CD4-positive, alpha-beta T cell treated with Interleukin-17A for 4 hours (primary cell): Measurements from ENCODE around the gene NRP1.

Experiments used
- DNase-seq: peaks from one replicate; pipeline ENCODE4 v3.0.0-alpha.2; 2020; ENCODE audit warnings: mixed read lengths

Gene NRP1

DNA sequence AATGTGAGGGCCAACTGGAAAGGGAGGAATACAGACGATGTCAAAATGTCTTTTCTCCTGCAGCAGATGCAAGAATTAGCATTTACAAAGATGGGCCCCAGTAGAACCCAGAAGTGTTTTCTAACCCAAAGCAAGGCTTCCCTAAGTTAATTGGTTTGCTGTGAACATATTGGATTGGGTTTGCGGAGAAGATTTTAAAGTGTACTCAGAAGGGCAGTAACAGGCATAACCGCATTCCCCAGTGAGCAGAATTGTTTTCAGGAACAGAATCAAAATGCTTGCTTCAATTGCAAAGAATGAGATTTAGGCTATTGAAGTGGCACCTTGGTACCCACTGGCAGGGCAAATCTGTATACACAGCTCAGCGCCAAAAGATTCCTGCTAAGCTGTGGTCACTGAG is 78.0 kb downstream of the NRP1 start:
- no peak for DNase-seq

DNA sequence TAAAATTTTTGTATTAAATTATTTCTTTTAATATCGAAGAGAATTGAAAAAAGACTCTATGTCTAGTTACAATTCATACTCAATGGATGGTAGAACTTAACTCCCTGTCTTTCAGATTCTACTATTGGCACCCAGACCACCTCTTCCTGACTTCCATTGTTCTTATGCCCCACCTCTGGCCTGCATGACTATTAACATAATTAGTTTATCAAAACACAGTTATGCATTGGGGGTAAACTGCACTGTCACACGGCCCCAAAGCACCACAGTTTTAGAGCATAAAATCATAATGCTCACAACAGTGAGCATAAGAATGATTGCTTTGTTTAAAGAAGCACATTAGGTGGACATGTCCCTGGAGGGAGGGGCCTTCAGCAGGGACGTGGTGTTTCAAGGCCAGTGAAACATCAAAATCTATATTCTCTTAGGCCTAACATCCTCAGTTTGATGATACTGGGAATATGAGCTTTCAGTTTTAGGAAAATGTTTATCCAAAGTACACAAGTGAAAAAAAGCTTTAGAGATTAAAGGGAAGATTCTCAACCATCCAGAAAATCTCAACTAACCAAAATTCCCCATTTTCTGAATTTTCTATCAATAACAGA is 79.8 kb downstream of the NRP1 start:
- DNase-seq: no peak

DNA sequence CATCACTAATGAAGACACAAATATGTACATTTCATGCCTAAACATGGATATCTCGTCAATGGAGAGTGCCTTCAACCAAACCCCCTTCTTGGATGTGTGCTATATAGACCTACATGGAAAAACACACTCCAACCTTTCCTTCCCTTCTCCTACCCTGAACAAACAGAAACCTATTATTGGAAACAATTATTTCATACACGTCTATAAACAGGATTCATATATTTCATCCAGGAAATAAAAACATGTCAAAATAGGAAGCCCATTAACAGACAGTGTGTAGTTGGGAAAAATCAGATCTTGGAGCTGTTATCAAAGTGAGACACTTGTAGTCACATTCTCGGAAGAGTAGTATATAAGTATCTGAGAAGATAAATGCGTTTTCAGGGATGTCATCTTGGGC is 81.1 kb downstream of the NRP1 start:
- DNase-seq: no peak

DNA sequence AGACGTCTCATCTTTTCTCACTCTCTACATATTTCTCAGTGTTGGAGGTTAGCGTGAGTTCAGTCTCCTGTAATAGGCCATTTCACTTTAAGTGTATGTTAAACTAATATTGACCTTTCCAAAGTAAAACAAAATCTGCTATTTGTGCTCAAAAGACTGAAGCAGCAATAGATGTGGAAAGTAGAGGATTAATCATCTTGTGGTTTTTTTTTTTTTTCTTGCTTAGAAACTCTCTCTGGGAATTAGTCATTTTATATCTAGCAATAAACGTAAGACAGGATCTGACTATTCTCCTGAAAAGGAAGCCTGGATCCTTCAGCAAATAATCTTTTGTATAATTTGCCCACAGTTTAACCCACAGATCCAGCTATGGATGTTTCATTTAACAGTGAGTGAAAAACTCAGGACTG is 81.7 kb downstream of the NRP1 start:
- no peak for DNase-seq

DNA sequence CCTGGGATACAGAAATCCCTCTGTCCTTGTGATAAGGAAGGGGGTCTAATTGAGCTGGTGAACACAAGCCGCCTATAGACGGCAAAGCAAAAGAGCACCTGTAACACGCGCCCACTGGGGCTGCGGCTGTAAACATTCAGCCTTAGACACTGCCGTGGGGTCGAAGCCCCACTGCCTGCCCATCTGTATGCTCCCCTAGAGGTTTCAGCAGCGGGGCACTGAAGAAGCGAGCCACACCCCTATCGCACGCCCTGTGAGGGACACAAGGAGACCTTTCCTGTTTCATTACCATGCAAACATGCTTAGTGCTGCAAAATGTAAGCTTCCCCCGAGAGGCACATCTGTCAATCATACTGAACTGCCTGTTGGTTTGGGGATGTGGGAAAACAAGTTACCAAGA is 82.1 kb downstream of the NRP1 start:
- DNase-seq: no peak

DNA sequence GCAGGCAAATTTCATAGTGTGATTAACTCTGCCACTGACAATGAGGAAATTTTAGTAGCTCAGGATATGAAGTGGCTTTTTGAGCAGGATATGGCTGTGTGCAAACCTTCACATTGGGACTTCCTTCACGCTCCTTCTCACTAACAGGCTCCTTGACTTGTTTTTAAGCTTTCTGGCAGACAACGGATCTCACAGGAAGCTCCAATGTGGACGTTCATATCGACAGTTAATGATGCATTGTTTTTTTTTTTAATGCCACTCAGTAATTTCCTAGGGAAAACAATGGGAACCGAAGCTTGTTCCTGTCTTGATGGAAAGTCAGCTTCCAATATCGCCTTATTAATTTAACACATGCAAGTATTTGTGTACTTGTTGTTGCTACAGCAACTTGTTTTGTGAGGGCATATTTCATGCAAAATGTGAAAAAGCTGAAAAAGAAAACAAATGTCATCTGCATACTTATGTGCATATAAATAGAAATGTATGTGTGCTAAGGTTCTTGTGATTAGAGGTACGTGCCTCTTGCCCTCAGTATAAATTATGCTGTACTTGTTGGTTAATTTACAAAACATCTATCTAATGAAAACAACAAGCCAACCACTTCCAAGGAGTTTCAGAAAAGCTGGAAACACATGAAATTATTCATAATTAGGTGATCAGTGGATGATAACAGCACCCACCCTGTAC is 84.7 kb downstream of the NRP1 start:
- peak; percentile 18 for DNase-seq

DNA sequence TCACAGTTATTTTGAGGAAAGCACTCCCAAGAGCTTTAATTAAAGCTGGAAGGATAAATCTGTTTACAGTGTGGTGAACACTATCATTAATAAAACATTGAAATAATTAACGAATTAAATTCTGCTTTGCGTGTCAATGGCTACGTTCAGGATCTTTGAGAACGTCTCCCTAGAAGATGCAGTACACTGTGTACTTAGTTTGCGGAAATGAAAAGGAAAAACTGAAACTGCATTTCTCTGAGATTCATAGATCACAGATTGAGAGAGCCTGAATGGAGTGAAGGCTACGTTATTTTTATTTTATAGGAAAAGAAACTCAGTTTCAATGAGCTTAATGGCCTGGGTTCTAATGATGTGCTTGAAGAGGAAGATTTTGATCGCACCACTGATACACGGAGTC is 85.3 kb downstream of the NRP1 start:
- DNase-seq: no peak

DNA sequence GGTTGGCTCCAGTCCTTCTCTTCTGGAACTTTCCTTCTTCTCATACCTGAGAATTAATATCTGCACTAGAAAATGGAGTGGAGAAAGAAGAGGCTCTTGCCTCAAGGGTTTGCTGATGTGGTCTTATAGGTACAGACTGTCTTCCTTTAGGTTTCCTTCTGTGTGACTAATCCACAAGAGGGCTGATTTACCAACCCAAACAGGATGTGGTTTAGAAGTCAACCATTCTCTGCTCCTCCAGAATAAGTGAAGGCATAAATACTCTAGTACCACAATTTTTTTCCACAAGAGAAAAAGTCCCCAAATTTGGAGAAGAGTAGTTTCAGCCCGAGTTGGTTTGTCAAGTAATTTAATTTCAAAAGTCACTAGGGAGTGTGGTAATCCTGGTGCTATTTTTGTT is 85.8 kb downstream of the NRP1 start:
- DNase-seq: peak; percentile 26

DNA sequence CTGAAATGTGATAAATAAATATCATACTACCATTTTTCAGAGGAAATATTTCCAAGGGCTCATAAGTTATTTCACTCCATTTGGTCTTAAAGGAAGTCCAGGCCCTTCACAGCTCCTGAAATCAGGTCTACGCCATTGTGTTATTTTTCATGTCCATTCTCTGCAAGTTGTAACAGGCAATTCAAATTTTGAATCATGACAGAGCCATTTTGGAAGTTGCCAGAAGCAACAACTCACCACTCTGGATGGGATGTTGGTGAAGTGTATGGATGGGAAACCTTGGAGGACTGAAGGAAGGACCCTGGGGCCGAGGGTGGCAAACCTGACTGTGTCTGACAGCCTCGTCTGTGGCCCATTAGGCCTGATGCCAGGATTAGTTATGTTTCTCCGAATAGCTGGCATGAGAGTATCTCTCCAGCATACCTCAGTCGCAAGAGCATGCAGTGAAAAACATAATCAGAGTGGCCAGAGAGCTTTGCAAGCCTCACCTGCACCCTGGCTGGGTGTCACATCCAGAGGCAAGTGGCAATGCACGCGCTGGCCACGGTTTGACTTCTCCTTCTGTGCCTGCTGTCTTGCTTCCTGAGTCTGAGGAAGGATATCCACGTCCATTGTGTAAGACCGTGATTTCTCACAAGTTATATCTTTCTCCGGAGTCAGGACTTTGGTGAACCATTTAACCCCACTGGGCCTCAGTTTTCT is 87.1 kb downstream of the NRP1 start:
- DNase-seq: no peak

DNA sequence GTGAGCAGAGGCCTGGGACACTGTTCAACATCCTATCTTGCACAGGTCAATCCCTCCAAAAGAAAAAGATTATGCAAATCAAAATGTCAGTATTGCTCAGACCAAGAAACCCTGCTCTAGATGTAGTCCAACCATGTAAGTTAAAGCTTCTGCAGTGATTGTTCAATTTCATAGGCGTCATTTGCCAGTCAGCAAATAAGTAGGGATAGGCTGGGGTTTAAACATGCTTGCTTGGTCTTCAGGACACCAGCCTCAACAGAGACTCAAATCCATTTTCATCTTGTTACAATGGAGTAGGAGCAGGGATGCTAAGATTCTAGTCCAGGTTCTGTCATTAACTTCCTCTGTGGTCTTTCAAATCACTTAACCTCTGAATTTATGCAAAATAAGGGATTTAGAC is 89.1 kb downstream of the NRP1 start:
- no peak for DNase-seq

DNA sequence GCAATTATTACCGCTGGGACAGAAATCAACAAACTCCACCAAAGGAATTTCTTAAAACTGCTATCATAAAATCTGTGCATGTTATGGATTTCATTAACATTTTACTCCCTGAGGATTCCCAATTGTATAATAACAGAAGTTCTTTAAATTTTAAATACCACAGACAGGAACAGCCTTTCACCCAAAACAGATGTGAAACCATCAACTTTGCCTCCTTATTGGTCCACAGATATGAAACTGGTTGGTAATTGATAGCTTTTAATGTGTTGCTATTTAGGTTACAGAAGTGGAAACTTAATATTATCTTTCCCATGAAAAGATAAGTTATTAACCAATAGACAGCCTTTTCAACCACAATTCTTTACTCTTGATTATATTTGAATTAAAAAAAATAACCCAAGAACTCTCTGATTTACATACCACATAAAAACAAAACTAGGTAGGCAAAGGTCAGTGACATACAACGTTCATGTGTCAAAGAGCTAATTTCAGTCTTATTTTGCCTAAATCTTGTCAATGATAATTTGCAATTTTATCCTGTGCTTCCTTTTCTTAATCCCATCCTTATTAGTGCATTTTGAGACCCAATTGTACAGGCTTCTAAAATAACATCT is 90.0 kb downstream of the NRP1 start:
- no peak for DNase-seq

DNA sequence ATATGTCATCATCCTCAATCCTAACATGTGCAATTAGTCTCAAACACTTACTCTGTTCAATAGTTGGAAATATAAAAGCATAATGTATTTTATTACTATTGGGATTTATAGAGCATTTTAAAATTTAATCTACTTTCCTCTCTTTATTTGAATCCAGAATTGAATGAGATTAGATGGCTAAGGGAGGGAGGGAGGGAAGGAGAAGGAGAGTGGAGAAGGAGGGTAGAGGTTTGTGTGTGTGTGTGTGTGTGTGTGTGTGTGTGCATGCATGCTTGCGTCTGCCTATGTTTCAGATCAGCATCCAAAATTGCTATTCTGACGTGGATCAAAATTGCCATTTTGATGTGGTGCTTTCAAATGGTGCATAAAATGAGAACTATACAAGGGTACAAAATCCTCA is 90.8 kb downstream of the NRP1 start:
- DNase-seq: no peak

DNA sequence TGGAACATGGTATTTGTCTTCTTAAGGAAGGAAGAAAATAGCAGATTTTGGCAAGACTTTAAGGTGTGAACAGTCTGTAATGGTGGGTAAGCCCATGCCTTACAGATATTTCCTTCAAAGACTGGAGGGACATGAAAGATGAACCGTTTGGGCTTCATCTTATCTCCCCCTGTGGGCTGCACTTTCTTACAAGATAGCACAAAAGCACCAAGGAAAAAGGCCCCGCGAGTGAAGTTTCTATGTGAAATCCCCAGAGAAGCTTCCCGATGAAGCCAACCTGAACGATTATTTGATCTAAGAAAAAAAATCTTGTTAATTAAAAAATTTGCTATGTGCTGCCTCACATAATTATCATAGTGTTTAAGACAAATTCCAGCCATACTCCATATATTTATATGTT is 91.5 kb downstream of the NRP1 start:
- DNase-seq: no peak

DNA sequence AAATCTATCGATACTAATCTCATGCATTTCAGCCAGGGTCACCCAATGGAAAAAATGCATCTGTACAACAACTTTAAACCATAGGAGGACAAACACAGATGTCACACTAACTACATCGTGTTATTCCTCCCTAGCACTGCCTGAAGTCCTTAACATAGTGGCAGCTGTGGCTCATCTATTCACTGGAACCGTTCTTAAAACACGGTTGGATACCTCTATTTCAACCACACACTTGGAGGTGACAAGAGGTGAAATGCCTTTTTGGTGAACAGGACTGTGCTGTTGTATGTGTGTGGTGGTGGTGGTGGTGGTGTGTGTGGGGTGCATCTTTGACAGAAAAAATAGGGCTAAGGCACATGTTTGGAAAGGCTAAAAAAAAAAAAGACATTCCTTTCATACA is 93.1 kb downstream of the NRP1 start:
- DNase-seq: no peak

DNA sequence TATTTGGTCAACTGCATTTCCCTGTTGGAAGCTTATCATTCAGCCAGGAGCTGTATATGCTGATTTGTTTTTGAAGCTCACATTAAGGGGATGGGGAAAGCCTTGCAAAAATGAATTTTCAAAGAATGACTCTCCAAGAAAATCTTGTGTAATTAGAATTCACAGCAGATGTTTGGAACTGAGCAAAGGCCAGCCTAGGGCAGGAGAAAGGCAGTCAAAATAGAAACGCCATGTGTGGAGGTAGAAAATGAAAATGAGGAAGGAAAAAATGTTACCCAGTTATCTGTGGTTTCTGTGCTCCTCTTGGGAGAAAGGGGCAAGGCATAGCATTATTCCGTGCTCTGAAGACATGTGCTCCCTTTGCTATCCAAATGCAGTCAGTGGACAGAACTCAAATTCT is 93.5 kb downstream of the NRP1 start:
- DNase-seq: no peak

DNA sequence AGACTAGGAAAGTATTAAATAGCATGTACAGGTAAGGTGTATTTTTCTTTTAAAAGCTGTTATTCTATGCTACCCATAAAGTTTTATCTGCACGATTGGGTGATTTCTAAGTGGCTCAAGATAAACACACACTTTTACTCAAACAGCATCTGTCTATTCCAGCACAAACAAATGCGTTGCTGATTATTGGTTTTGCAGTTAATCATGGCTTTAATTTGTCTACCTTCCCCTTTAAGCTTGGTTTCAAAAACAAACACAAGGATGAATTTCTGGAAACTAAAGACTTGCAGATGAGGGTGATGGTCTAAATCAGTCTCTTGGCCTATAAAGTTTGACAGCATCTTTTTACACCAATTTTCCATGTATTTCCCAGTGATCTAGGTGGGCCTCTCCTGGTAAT is 94.2 kb downstream of the NRP1 start:
- DNase-seq: no peak

DNA sequence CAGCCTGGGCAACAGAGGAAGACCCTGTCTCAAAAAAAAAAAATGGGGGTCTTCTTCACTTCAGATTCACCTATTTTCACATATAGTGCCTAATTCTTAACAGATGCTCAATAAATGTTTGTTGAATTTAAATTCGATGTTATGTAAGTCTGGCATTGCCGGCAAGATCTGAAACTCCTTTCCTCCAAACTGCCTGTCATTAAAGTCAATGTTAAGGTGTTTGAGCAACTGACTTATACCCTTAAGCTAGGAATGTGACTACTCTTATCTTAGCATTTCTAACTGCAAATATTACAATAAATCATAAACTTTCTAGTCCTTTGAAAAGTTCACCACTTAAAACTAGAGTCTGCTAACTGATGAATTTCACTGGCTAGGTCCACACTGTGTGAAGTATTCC is 95.2 kb downstream of the NRP1 start:
- DNase-seq: no peak

DNA sequence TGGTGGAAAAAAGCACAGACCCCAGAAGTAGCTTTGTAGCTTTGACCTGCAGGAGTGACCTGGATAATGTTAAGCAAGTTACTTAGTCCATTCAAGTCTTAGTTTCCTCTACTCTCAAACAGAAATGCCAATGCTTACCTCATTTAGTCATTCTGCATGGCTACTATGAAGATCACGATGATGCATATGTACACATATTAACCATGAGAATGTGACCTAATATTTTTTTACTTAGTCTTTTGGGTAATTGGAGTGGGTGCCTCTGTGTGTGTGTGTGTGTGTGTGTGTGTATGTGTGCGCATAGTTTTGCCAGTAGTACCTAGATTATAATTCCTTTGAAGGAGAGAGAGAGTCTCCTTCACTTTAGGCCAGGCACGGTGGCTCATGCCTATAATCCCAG is 95.8 kb downstream of the NRP1 start:
- no peak for DNase-seq

DNA sequence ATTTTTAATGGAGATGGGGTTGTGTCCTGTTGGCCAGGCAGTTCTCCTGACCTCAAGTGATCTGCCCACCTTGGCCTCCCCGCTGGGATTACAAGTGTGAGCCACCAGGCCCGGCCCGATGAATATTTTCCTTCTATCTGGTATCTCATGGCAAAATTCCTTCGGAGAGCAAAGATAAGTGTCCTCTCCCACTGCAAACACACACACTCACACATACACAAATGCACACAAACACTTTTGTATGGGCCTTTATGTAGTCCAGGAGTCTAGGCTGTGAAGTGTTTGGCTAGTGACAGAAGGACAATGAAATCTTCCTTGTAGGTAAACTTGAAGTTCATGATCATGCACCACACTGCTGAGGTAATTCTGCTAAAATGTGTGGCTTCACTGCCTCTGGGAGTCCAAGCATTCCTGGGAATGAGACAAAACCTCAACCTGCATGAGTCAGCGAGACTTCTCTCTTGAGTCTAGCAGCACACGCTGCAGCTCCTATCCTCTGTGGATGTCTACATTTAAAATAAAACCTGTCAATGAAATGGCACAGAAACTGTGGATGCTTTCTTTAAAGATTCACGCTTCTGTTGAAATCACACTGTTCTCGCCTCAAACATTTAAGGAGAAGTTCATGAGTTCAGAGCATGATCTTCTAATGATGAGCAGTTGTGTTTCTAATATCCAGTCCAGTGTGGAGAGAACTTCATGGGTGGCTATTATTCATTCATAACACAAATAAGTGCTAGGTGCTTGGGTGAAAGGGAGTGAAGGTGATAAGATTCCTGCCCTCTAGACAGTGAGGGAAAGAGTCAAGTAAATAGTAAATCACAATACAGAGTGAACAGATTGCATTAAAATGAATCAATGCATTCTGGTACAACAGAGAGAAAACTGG is 96.5 kb downstream of the NRP1 start:
- DNase-seq: no peak

DNA sequence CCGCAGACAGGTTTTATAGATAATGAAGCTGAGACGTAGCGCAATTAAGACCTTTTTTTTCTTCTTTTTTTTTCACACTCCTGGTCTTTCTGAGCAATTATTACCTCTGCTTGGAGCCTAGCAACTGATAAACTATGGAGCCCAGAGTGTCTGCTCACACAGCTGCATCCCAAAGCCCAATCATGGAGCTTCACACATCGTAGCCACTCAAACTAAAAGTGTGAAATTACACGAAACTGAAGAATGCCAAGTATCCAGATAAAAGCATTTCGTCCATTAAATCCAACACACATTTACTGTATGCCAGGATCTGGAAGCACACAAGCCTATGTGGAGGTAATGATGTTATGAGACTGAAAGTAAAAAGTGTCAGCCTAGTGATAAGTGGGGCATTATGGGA is 97.6 kb downstream of the NRP1 start:
- DNase-seq: no peak

DNA sequence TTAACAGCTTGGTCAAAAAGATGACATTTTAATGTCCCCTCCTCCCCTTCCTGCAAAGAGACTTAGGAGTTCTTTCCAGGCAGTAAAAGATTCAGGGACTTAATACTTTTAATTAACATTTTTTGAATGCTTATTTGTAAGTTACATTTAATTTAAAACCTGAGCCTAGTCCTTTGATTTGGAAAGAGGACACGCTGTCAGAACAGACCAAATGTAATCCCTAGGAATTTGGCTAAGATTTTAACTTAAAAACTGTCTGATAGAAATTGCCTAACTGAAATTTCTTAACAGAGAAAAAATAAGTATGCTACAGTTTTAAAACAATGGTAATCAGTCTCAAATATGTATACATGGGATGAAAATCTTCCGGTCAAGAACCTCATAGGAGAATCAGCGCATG is 98.5 kb downstream of the NRP1 start:
- DNase-seq: no peak

DNA sequence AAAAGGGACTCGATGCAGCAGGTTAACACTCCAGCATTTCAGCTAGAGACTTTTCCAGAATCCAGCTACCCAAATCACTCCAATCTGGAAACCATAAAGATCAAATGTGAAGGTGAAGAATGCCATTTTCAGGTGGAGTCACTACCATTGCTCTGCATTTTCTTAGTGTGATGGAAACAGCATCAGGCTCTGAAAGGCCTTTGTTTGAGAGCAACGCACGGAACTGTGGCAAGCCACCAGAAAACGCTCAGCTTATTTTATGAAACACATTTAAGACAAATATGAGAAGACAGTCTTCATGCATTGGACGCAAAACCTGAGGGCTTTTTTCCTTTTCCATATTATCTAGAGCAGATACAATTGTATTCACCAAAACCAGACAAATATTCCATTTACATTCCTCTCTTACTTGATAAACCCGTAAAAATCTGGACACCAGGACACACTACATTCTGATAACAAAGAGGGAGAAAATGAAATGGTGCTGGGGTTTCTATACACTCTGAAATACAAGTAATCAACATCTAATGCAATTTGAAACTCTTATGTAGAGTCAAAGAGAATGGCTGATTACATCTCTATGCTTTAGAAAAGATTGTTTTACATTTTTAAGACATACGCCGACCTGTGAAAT is 99.1 kb downstream of the NRP1 start:
- DNase-seq: no peak

DNA sequence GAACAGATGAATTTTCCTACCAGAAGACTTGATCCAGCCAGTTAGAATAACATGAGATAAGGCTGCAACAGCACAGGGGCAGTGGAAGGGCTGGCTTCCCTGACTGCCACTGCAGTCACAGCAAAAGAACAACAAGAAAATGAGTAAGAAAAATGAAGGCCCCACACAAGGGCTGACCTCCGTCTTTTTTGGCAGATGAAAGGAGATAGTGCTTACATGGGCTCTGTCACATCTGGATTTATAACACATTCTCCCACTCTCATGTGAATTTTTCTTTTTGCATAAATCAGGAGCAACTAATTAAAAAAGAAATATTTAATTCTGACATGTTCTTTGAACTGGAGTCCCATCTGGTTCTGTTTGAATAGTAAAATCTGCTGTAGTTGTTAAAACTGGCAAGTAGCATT is 99.6 kb downstream of the NRP1 start:
- no peak for DNase-seq
